Activated T-cell treated with anti-CD3 and anti-CD28 coated beads for 48 hours (primary cell): ENCODE results near the gene IL18R1.
"Not testable (repeated sequence)": the region's sequence is repeated elsewhere in the genome, so short reads cannot be mapped to it uniquely, and the experiment has no call there.

Experiments
- DNase-seq: peaks from one replicate; pipeline ENCODE4 v3.0.0-alpha.2; 2020; ENCODE audit warnings: low read depth

The IL18R1 gene, protein sequence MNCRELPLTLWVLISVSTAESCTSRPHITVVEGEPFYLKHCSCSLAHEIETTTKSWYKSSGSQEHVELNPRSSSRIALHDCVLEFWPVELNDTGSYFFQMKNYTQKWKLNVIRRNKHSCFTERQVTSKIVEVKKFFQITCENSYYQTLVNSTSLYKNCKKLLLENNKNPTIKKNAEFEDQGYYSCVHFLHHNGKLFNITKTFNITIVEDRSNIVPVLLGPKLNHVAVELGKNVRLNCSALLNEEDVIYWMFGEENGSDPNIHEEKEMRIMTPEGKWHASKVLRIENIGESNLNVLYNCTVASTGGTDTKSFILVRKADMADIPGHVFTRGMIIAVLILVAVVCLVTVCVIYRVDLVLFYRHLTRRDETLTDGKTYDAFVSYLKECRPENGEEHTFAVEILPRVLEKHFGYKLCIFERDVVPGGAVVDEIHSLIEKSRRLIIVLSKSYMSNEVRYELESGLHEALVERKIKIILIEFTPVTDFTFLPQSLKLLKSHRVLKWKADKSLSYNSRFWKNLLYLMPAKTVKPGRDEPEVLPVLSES

DNA sequence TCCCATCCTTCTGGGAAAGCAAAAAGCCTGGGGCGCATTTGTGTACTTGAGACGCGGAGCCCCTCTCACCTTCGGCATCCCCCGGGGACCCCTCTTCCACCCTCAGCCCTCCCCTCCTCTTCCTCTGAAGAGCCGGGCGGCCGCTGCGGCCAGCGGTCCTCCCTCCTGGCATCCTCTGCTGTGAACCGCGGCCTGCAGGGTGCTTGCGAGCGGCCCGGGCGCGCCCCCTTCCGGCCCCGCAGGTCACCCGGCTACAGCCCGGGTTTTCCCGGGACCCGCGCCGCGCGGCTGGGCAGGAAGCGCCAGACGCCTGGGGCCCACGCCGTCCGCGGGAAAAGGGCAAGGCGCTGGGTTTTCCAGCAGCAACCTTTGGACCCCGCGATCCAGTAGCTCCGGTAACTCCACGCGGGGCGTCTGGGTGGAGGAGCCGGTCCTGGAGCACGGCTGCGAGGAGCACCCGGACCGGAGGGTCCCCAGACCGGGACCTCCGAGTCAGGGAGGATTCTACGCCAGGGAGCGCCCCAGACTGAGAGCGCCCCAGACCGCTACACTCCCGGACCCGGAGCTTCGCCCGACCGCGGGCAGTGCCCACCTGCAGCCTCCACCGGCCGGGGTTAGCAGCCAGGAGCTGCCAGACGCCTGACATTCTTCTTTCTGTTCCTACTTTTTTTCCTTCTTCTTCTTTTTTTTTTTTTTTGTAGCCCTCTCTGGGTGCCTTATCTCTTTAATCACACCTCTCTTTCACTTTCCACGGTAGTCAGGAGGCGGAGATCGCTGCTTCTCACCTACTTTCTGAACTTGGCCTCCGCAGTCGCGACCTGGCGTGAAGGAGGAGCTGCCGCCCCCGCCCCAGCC, at the start of gene IL18R1:
Gene IL18R1, plus strand, starts transcription at position 271 of the 855 bp plus-strand sequence. CDS start 6,865 bp downstream, outside the sequence.
- DNase-seq: peak; percentile 79

DNA sequence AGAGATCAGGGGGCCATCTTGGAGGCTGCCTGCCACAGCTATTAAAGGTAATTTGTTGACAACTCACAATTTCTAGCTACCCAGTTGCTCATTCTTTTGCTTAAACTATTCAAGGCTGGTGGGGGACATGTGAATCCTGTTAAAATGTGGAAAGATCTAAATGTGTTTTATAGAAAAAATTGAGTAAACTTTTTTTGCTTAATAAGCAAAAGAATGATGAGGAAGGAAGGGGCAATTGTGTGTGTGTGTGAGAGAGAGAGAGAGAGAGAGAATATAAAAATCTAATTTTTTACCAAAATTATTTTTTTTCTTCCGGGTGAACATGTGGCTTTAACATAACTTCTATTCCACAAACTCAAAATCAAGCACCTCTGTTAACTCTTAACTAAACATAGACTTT, 49.5 kb upstream of the IL18R1 start:
- DNase-seq: no peak

- DNase-seq: no peak
Measured at GRCh38 chr2:102310964-102311640, 44.5 kb upstream of the IL18R1 start, which contains the start of gene IL1RL1. Gene IL1RL1 (plus strand): TSS chr2:102311563. CDS start chr2:102338265, 26,702 bp downstream.

DNA sequence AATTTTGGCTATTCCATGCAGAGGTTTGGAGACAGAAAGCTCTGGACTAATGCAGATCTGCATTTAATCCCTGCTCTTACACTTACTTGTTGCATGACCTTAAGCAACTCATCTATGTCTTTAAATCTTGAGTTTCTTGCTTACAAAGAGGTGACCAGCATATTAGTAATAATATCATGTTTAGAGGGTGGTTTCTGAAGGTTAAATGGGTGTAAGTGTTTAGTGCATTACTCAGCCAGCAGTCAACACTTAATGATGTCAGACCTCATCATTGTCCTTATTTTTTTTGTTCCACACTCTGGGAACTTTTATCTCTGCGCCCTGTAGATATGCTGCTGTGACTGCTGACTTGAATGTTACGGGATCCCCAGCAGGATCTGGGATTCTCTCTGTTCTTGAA, 42.6 kb upstream of the IL18R1 start:
- no peak for DNase-seq

- no peak for DNase-seq
Measured at GRCh38 chr2:102313471-102313870, 42.1 kb upstream of the IL18R1 start.

GRCh38 chr2:102313950-102314349, 41.6 kb upstream of the IL18R1 start:
- no peak for DNase-seq

DNA sequence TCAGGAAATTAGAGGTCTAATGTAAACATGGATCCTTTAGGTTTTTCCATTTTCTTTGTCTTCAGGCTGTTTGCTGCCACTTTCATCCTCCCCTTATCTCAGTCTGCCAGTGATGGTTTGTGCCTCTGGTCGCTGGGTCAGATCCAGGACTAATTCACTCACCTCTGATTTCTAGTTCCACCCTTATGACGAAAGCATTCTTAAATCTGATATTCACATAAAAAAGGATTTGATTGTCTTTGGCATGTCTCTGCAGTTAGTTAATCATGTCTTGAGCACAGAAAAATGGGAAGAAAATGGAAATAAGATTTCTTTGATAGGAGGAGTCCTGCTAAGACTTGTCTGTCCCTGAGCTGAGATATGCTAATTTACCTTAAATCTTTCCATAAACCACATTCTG, 39.7 kb upstream of the IL18R1 start:
- DNase-seq: no peak

DNA sequence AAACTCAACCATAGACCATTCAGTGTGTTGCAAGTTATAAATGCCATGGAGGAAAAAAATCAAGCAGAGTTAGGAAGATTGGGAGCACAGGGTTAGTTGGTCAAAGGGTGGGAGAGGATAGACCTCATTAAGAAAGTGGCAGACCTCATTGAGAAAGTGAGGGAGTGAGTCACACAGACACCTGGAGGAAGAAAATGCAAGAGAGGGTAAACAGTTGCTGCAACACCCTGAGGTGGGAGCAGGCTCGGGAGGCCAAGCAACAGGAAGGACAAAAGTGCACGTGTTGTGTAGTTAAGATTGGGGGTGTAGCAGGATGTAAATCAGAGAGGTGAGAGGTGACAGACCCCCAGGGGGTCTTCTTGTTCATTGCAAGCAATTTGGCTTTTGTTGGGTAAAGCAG, 37.9 kb upstream of the IL18R1 start:
- DNase-seq: no peak

DNA sequence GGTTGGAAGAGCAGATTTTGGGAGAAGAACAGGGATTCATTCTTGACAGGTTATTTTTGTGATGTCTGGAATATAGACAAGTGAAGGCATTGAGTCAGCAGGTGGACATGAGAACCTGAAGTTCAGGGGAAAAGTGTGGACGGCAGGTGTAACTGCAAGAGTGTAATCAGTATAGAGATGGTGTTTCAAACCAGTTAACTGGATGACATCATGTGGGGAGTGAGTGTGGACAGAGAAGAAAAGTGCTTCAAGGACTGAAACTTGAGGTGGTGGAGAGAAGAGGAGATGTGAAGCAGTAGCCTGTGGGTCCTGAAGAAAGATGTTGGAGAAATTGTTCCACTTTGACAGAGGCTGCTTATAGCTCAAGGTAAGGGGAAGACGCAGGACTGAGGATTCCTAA, 37.2 kb upstream of the IL18R1 start:
- DNase-seq: no peak

DNA sequence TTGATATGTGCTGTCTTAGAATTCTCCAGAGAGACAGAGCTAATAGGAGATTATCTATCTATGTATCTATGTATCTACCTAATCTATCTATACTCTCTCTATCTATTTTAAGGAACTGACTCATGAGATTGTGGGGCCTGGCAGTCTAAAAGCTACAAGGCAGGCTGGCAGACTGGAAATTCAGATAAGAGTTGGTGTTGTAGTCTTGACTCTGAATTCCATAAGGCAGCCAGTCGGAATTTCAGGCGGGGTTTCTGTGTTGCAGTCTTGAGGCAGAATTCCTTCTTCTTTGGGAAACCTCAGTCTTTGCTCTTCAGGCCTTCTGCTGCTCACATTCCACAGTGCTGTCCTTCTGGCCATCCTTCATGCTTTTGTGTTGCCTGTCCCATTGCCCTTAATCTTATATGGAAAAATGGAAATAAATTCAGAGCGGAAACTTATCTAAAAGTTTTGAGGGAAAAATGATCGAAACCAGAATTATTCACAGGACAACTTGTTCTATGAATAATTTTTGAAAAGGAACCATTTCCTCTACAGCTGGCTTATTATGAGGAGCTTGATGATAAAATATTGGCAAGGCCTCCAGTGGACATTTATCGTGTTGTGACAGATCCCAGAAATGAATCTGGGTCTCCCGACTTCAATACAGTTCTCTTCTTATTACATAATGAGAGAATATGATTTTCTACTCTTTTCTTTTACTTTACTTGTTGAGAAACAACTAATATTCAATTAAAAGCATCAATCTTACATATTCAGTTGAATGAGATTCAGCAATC, 33.5 kb upstream of the IL18R1 start:
- no peak for DNase-seq

GRCh38 chr2:102324914-102325313, 30.7 kb upstream of the IL18R1 start:
- DNase-seq: not testable (repeated sequence)

DNA sequence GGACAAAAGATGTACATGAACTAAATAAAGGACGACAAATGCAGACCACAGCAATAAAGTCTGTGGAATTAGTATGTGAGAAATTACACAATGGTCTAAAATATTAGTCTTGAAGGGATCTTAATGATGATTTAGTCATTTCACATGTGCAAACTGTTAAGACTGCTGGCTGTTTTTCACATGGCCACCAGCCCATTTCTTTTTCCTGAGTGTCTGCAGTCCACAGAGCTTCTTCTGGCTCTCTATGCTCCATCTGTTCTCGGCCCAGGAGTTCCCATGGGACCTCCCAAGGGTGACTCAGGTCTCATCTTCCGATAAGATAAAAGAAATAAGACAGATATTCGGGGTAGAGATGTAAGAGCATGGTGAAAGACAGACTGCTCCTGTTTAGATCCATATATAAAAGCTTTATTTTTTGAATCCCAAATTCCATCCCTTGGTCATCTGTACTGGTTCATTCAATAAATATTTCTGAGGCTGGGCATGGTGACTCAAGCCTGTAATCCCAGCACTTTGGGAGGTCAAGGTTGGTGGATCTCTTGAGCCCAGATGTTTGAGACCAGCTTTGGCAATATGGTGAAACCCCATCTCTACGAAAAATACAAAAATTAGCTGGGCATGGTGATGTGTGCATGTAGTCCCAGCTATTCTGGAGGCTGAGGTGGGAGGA, 24.1 kb upstream of the IL18R1 start:
- no peak for DNase-seq

DNA sequence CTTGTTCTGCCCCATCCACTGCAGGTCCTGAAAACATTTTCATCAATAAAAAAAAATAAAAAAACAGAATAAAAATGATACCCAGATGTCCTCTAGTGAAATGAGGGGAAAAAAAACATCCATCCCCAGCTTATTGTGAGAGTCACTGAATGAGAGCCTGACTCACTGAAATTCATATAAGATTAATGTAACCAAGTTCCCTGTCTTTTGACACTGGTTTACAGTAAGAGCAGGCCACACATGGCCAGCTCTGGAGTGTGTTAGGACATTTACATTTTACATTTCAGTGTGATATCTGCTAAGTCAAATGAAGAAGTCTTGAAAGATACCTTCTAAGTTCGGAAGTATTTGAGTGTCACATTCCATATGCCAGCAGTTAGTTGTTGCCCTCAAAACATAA, 21.1 kb upstream of the IL18R1 start:
- DNase-seq: no peak

GRCh38 chr2:102335871-102336366, 19.7 kb upstream of the IL18R1 start:
- no peak for DNase-seq

DNA sequence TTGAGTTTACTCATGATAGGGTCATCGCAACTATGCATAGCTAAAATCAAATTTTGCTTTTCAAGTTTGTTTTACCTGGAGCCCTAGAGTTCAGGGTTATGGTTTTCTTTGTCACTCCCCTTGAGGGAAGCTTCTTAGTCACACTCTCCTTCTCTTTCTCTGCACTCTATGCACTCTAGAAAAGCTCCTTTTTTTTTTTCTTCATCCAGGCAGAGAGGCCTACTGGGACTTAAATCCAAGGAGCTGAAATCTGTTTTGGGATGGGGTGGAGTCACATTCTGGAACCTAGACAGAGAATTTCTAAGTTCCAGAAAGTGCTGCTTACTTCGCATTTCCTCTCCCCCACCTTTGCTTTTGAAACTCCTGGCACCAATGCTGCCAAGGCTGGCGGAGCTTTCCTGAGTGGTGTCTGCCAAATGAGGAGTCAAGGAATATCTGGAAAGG, 19.1 kb upstream of the IL18R1 start:
- DNase-seq: no peak

DNA sequence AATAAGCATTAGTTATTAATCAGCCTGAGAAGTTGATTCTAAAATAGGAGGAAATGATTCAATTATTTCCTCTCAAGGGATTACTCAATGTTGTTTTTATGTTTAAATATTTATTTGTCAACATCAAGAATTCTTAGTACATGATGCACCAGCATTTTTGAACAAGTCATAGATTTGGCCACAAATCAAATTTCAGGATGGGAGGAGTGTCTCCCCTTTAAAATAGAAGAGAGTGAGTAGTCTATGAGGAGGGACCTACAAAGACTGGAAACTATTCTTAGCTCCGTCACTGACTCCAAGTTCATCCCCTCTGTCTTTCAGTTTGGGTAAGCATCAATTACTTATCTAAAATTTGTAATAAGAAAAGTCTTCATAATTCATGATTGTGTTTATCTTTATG, 18.6 kb upstream of the IL18R1 start:
- no peak for DNase-seq

DNA sequence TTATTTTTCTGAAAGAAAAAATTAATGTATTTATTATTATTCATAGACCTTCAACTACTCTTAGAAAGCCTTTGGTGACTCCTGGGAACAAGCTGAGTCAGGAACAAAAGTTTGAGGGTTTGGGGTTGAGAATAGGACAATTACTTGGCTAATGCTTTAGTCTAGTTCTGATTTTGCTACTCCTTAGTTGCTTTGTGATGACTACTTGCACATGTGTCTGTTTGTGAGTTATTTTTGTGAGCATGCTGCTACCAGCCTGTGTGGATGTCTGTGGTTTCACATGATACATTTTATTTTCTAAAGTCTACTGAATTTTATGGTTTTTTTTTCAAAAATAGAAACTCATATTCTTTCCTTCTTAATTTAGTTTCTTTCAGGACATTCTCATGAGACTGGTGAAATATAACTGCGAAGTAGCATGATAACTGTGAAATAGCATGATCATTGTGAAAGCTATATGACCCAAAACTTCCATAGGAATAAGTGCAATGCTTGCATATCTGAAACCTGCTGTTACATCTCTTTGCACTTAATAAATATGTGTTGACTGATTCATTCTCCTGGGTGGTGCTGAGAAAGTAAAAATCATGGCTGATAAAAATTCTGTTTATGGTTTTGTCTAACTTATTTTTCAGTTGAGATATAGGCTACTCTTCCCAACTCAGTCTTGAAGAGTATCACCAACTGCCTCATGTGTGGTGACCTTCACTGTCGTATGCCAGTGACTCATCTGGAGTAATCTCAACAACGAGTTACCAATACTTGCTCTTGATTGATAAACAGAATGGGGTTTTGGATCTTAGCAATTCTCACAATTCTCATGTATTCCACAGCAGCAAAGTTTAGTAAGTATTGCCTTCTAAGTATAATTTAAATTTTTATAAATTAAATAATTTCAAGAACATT, 17.9 kb upstream of the IL18R1 start:
- no peak for DNase-seq

GRCh38 chr2:102340778-102341177, 14.8 kb upstream of the IL18R1 start:
- no peak for DNase-seq

- no peak for DNase-seq
Measured at GRCh38 chr2:102342888-102343287, 12.7 kb upstream of the IL18R1 start.
